ENCODE data around the gene ASRGL1.

GRCh38 chr11:62358273-62358672 is 21.0 kb downstream of the ASRGL1 start:
- TF ChIP-seq CTCF (IDR thresholded peaks at IDR 0.05) (no peak), POLR2AphosphoS5 (IDR thresholded peaks at IDR 0.05) (no peak)
